Testis (tissue), 3 donors: ENCODE data around the gene TAB3. TPM values are rescaled to one million over a fixed set of nuclear protein-coding genes. Genes with fewer than 3 reads are reported as not detected.
A peak's percentile ranks its signal among the peaks of the same experiment; 100 is the strongest.

Source experiments
- DNase-seq: peaks from one replicate; pipeline ENCODE4 v3.0.0-alpha.2; 2019
- H3K27ac ChIP-seq, 2 donors: fragments of 200-600 bp; sonication (generic); one replicate each; pipeline ENCODE4 v1.5.1; 2019
- H3K27me3 ChIP-seq: fragments of 200-600 bp; sonication (generic); one replicate; pipeline ENCODE4 v1.5.1; 2019
- H3K36me3 ChIP-seq: fragments of 200-600 bp; sonication (generic); one replicate; pipeline ENCODE4 v1.5.1; 2017; ENCODE audit warnings: low read depth; ENCODE audit errors: missing control alignments
- H3K4me1 ChIP-seq: fragments of 200-600 bp; sonication (generic); one replicate; pipeline ENCODE4 v1.5.1; 2019
- H3K4me3 ChIP-seq, 2 donors: fragments of 200-600 bp; sonication (generic); one replicate each; pipeline ENCODE4 v1.5.1; 2017 to 2019
- H3K9me3 ChIP-seq: fragments of 200-600 bp; sonication (generic); one replicate; pipeline ENCODE4 v1.5.1; 2017
- CTCF ChIP-seq, 3 experiments: fragments of 450-650 bp in 2 of 3; fragments of 200-600 bp in 1 of 3; sonication (generic) in 1 of 3; IDR thresholded peaks; one replicate each; pipeline ENCODE4 v1.5.1; 2016 to 2019; ENCODE audit warnings: antibody characterized with exemption in 3 of 3, mild to moderate bottlenecking in 2 of 3, moderate library complexity in 1 of 3
- POLR2A ChIP-seq: fragments of 450-650 bp; IDR thresholded peaks from one replicate; pipeline ENCODE4 v1.6.1; 2017; ENCODE audit warnings: antibody characterized with exemption, mild to moderate bottlenecking, moderate library complexity
- WGBS, 2 donors: methylation state at CpG; one replicate each; pipeline ENCODE4 v1.1.5; 2018; 5-methylcytosine and 5-hydroxymethylcytosine counted together
- intact Hi-C: fragments of 100-400 bp; cut with DNase I; formaldehyde crosslinking; loops from one replicate; pipeline ENCODE4 v1.15.1; 2023; ENCODE audit warnings: low total_unique reads
- polyA plus RNA-seq: library from polyadenylated mRNA; stranded (reverse); fragments of 350-450 nt; fragmentation: Illumina TruSeq; extraction: RNeasy Lipid Tissue Mini Kit (QIAGEN cat#74804); gene quantifications from one replicate; pipeline ENCODE4 v1.2.3, GENCODE V29; 2014; ENCODE audit warnings: low read depth, low replicate concordance; ENCODE audit not compliant: insufficient read depth
- total RNA-seq, 2 donors: library from RNA; depleted of rRNA; stranded (reverse); fragments of >200 nt; gene quantifications; one replicate each; pipeline ENCODE4 v1.2.3, GENCODE V29; 2016

The TAB3 gene
- total and polyA plus RNA-seq, 3 donors from 2014 or later: 33.0 to 181 (median 166) TPM

DNA sequence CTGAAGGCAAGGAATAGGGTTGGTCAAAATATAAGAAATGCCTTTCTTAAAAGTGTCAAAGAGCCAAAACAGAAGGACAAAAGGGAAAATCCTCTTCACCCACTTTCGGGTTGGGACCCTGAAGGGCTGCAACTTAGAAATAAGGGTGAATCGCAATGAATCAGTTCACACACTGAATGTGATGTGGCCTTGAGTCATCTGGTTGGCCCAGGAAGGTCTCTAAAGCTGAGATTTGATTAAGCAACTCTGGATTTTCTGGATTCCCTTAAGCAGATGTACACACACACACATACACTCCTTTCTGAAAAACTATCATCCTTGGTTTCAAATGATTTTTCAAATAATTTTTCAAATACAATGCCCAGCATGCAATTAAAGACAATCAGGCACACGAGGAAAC, 13.1 kb downstream of the TAB3 start:
- no peaks in the 10 kb centered on the region for H3K4me1 ChIP-seq
- no peaks in the 10 kb centered on the region for H3K27me3 ChIP-seq
- 29 to 42% methylated on average over 3 of the region's 3 CpGs for WGBS, 2 donors
- H3K36me3 ChIP-seq: no peaks in the 10 kb centered on the region
- intact Hi-C loops: no loop called here
- H3K4me3 ChIP-seq: no peak overlapping the region
- H3K9me3 ChIP-seq: no peaks in the 10 kb centered on the region
- H3K27ac ChIP-seq: peak overlapping the region; percentile 24 to 69
- DNase-seq: no peak
- TF ChIP-seq CTCF (IDR thresholded peaks at IDR 0.05) (no peak), POLR2A (no peak)

DNA sequence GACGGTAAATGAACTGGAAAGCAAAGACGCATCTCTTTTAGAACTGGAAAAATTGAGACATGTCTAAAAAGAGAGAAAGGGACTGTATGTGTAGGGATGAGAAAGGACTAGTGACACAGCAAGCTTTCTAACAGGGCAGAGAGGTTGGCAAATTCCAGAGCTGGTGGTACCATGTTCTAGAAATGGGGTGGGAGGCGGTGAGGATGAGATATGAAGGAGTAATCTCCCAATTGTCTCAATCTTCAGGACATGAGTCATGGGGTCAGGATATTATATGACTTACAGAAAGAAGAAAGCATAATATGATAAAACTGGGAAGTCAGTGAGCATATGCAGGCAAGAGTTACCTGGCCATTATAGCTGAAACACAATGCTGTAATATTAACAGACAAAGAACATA, 14.2 kb downstream of the TAB3 start:
- H3K4me3 ChIP-seq: no peak overlapping the region
- H3K36me3 ChIP-seq: no peaks in the 10 kb centered on the region
- H3K27me3 ChIP-seq: no peaks in the 10 kb centered on the region
- TF ChIP-seq POLR2A (no peak), CTCF (IDR thresholded peaks at IDR 0.05) (no peak)
- no peak overlapping the region for H3K27ac ChIP-seq
- intact Hi-C loops: no loop called here
- 63 to 72% methylated on average over 3 of the region's 3 CpGs for WGBS, 2 donors
- DNase-seq: no peak
- no peaks in the 10 kb centered on the region for H3K9me3 ChIP-seq
- no peaks in the 10 kb centered on the region for H3K4me1 ChIP-seq

DNA sequence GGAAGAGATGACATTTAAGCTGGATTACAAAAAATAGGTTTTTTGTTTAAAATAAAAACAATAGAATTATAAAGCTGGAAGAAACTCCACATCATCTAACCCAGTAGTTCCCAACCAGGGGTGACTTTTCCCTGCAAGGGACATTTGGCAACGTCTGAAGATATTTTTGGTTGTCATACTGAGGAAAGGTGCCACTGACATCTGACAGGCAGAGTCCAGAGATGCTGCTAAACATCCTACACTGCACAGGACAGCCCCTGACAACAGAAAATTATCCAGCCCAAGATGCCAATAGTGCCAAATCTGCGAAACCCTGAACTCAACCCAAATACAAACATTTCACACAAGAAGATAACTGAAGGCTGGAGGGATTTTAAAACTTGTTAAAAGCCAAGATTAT, 18.5 kb downstream of the TAB3 start:
- Histone ChIP-seq H3K27me3 (no peaks in the 10 kb centered on the region), H3K4me3 (no peak overlapping the region), H3K9me3 (no peaks in the 10 kb centered on the region), H3K27ac (no peak overlapping the region), H3K4me1 (no peaks in the 10 kb centered on the region), H3K36me3 (no peaks in the 10 kb centered on the region)
- 69 to 75% methylated on average over 2 of the region's 2 CpGs for WGBS, 2 donors
- DNase-seq: no peak
- intact Hi-C loops: no loop called here
- TF ChIP-seq CTCF (IDR thresholded peaks at IDR 0.05) (no peak), POLR2A (no peak)

DNA sequence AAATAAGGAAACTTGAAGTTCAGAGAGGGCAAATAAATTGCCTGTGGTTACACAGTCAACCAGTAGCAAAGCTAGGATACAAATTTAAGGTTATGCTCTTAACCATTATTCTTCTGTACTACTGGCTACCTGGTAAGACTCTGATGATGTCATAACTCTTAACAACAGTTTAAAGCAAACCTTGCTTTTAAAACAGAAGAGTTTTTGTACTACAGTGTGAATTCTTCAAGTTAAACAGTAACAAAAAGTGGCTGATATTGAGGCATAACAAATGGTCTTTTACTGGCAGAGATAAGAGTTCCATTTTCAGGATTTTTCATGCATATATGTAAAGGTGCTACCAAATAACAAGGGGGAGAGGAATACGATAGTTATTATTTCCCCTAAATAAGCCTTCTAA, 23.4 kb downstream of the TAB3 start:
- intact Hi-C loops: no loop called here
- TF ChIP-seq CTCF (IDR thresholded peaks at IDR 0.05): no peak
- no peak for TF ChIP-seq POLR2A
- DNase-seq: no peak
- 68 to 76% methylated on average over 1 of the region's 1 CpG for WGBS, 2 donors
- Histone ChIP-seq H3K4me1 (no peaks in the 10 kb centered on the region), H3K27ac (no peak overlapping the region), H3K36me3 (no peaks in the 10 kb centered on the region), H3K27me3 (no peaks in the 10 kb centered on the region), H3K4me3 (no peak overlapping the region), H3K9me3 (no peaks in the 10 kb centered on the region)

DNA sequence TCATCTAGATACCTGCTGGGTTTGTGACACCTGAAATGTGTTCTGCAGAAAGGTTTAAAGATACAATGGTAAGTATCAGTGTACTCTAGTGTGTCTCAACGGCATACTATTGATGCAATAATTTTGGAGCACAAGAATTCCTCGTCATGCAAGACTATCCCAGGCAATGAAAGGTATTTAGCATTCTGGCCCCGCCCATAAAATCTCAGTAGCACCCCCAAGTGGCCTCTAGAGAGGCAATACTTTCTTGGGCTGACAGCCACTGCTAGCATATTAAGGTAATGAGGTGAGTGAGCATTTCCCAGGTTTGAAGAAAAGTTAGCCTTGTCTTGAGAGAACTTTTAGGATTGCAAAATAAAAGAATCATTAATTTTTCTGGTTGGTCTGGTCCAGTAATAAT, 24.0 kb downstream of the TAB3 start:
- TF ChIP-seq POLR2A (no peak), CTCF (IDR thresholded peaks at IDR 0.05) (no peak)
- H3K4me3 ChIP-seq: no peak overlapping the region
- H3K9me3 ChIP-seq: no peaks in the 10 kb centered on the region
- H3K36me3 ChIP-seq: no peaks in the 10 kb centered on the region
- H3K4me1 ChIP-seq: no peaks in the 10 kb centered on the region
- 75 to 82% methylated on average over 2 to 3 of the region's 3 CpGs for whole genome bisulfite sequencing, 2 donors
- no peaks in the 10 kb centered on the region for H3K27me3 ChIP-seq
- intact Hi-C loops: no loop called here
- DNase-seq: no peak
- H3K27ac ChIP-seq: no peak overlapping the region
